ENCODE measurements around the gene CISTR. TPM values are rescaled to one million over a fixed set of nuclear protein-coding genes. Genes with fewer than 3 reads are reported as not detected.
A peak's percentile ranks its signal among the peaks of the same experiment; 100 is the strongest.

Gene CISTR
- total RNA-seq, 1 experiment from 2014 or later, result not detected

DNA sequence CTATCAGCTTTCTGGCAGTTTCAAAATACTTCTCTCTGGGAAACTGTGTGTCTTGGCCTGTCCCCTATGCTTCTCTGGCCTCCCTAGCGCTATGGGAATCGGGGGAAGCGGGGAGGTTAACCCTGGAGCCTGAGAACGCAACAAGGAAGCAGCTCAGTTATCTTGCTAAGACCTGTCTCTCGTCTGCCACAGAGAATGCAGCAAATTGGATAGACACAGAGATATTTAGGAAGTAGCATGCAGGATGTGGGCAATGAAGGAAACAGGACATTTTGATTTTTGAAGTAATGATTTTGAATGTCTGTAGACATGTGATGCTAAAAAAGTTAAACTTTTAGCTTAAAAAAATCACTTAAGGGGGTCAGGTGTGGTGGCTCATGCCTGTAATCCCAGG is 18.0 kb downstream of the CISTR start:
- H3K4me3 Mint-ChIP-seq (ENCODE audit: unreplicated experiment), result no peak overlapping the region
- ChIA-PET CTCF (interaction anchor here (0.5 to 18.8 kb wide), 7 partner anchors 9 to 459 kb away, joined by 3 to 411 read pairs (median 4); no protein-coding TSS in a partner anchor), POLR2A (interaction anchor here (0.7 to 1.6 kb wide), 4 partner anchors 9 to 13 kb away, joined by 3 to 6 read pairs (median 4); no protein-coding TSS in a partner anchor)
- H3K27ac Mint-ChIP-seq (ENCODE audit: low read depth, unreplicated experiment), result no peak overlapping the region
- no TSS peak for BruUV-seq (replicated peaks)
- TF ChIP-seq, protein P1, sequence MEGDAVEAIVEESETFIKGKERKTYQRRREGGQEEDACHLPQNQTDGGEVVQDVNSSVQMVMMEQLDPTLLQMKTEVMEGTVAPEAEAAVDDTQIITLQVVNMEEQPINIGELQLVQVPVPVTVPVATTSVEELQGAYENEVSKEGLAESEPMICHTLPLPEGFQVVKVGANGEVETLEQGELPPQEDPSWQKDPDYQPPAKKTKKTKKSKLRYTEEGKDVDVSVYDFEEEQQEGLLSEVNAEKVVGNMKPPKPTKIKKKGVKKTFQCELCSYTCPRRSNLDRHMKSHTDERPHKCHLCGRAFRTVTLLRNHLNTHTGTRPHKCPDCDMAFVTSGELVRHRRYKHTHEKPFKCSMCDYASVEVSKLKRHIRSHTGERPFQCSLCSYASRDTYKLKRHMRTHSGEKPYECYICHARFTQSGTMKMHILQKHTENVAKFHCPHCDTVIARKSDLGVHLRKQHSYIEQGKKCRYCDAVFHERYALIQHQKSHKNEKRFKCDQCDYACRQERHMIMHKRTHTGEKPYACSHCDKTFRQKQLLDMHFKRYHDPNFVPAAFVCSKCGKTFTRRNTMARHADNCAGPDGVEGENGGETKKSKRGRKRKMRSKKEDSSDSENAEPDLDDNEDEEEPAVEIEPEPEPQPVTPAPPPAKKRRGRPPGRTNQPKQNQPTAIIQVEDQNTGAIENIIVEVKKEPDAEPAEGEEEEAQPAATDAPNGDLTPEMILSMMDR (IDR thresholded peaks at IDR 0.05; ENCODE audit: unreplicated experiment), result no peak
- H3K4me1 Mint-ChIP-seq (ENCODE audit: insufficient read depth, unreplicated experiment), result peaks cover 4% of the 10 kb centered on the region
- H3K27me3 Mint-ChIP-seq (ENCODE audit: insufficient read depth, unreplicated experiment), result peaks cover 6% of the 10 kb centered on the region
- intact Hi-C loops (cut with micrococcal nuclease), result no loop called here
- no peaks in the 10 kb centered on the region for H3K36me3 Mint-ChIP-seq (ENCODE audit: insufficient read depth, unreplicated experiment)
- H3K9me3 Mint-ChIP-seq (ENCODE audit: unreplicated experiment), result no peaks in the 10 kb centered on the region
- DNase-seq (ENCODE audit: unreplicated experiment), result no peak

DNA sequence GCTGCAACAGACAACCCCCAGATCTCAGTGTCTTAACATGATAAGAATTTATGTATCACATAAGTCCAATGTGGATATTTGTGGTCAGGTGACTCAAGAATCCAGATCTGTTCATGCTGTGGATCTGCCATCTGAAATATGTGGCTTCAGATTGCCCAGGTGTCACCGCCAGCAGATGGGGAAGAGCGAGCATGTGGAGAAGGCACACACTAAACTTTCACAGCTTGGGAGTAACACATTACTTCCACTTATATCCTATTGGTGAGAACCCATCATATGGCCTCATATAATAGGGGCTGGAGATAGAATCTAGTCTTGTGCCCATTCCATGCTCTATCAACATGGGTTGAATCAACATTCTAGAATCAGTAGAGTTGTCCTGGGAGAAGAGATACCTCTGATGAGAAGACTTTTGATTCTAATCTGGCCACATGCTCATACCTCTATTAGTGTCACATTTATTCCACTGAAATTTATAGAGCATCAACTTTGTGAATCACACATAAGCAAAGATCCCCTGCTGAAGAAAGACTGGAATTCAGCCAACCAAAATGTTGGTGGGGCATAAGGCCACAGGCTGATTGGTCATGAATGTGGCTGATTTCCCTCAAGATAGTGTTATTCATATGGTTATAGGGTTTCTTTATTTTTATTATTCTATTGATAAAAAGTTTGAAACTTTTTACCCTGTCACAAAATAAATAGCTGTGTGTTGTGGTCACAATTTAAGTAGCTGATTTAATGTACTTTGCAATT is 18.6 kb downstream of the CISTR start:
- peaks cover 4% of the 10 kb centered on the region for H3K4me1 Mint-ChIP-seq (ENCODE audit: insufficient read depth, unreplicated experiment)
- DNase-seq (ENCODE audit: unreplicated experiment), result peak; percentile 27
- ChIA-PET CTCF (interaction anchor here (0.7 to 18.8 kb wide), 5 partner anchors 10 to 56 kb away, joined by 3 to 411 read pairs (median 4); no protein-coding TSS in a partner anchor), POLR2A (interaction anchor here (1.0 to 1.6 kb wide), 2 partner anchors 9 to 11 kb away, joined by 3 to 4 read pairs; no protein-coding TSS in a partner anchor)
- H3K4me3 Mint-ChIP-seq (ENCODE audit: unreplicated experiment), result no peak overlapping the region
- TF ChIP-seq, protein P1 (IDR thresholded peaks at IDR 0.05; ENCODE audit: unreplicated experiment), result no peak
- no peaks in the 10 kb centered on the region for H3K36me3 Mint-ChIP-seq (ENCODE audit: insufficient read depth, unreplicated experiment)
- intact Hi-C loops (cut with micrococcal nuclease), result no loop called here
- no peaks in the 10 kb centered on the region for H3K9me3 Mint-ChIP-seq (ENCODE audit: unreplicated experiment)
- no TSS peak for BruUV-seq (replicated peaks)
- peaks cover under 1% of the 10 kb centered on the region for H3K27me3 Mint-ChIP-seq (ENCODE audit: insufficient read depth, unreplicated experiment)
- no peak overlapping the region for H3K27ac Mint-ChIP-seq (ENCODE audit: low read depth, unreplicated experiment)

DNA sequence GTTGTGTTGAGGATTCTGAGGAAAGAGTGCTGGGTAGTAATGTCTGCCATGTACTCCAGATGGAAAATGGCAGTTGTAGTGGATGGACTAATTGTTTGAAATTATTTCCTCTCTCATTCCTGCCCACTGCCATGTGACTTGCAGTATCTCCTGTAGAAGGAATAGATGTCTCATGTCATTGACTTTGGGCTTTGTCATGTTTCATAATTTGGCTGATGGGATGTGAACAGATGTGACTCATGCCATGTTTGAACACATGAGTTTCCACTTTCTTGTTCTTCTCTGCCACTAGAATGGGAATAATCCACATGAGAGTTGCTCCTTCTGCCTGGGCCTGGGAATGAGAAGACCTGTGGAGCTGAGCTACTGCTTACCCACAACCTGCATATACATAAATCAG is 22.1 kb downstream of the CISTR start:
- peaks cover 15% of the 10 kb centered on the region for H3K4me1 Mint-ChIP-seq (ENCODE audit: insufficient read depth, unreplicated experiment)

DNA sequence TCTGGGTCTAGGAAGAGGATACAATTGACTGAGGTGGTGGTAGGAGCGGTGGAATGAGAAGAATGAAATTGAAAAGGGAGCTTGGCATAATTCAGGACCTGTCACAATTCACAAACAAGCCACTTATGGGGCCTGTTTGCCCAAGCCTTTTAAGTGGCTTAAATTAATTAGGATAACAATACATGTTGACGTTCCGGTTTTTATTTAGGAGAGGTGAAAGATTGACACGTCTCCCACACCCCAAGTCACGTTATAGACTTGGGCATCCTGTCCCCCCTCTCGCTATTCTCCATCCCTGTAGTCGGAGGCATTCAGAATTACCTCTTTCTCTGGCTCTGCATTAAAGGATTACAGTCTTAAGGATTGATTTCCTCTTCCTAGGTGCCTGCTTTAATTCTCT is 23.6 kb downstream of the CISTR start:
- Mint-ChIP-seq H3K4me3 (ENCODE audit: unreplicated experiment) (peak overlapping the region; percentile 95), H3K9me3 (ENCODE audit: unreplicated experiment) (no peaks in the 10 kb centered on the region), H3K27me3 (ENCODE audit: insufficient read depth, unreplicated experiment) (no peaks in the 10 kb centered on the region), H3K4me1 (ENCODE audit: insufficient read depth, unreplicated experiment) (peaks cover 15% of the 10 kb centered on the region), H3K36me3 (ENCODE audit: insufficient read depth, unreplicated experiment) (peaks cover 13% of the 10 kb centered on the region), H3K27ac (ENCODE audit: low read depth, unreplicated experiment) (peak overlapping the region; percentile 99)
- TF ChIP-seq, protein P1 (IDR thresholded peaks at IDR 0.05; ENCODE audit: unreplicated experiment), result no peak
- intact Hi-C loops (cut with micrococcal nuclease), result no loop called here
- CTCF ChIA-PET, result interaction anchor here (0.5 to 18.8 kb wide), 7 partner anchors 15 to 486 kb away, joined by 3 to 411 read pairs (median 4); no protein-coding TSS in a partner anchor
- POLR2A ChIA-PET, result interaction anchor here (0.8 to 4.4 kb wide), 16 partner anchors 9 to 397 kb away, joined by 3 to 29 read pairs (median 6); partner anchors contain the start of genes ATP5MC2, HOXC9 and TARBP2
- no peak for DNase-seq (ENCODE audit: unreplicated experiment)
- no TSS peak for BruUV-seq (replicated peaks)

More for the DNA sequence above, 22.1 kb downstream of the CISTR start:
- ChIA-PET POLR2A (interaction anchor here (0.9 to 3.6 kb wide), 2 partner anchors 229 to 271 kb away, joined by 3 to 13 read pairs; partner anchors contain the start of gene TARBP2), CTCF (interaction anchor here (0.9 to 18.8 kb wide), 5 partner anchors 8 to 35 kb away, joined by 3 to 411 read pairs (median 5); no protein-coding TSS in a partner anchor)
- Mint-ChIP-seq H3K27ac (ENCODE audit: low read depth, unreplicated experiment) (no peak overlapping the region), H3K4me3 (ENCODE audit: unreplicated experiment) (no peak overlapping the region), H3K36me3 (ENCODE audit: insufficient read depth, unreplicated experiment) (peaks cover under 1% of the 10 kb centered on the region), H3K27me3 (ENCODE audit: insufficient read depth, unreplicated experiment) (no peaks in the 10 kb centered on the region), H3K9me3 (ENCODE audit: unreplicated experiment) (no peaks in the 10 kb centered on the region)
- intact Hi-C loops (cut with micrococcal nuclease), result no loop called here
- BruUV-seq (replicated peaks), result no TSS peak
- TF ChIP-seq, protein P1 (IDR thresholded peaks at IDR 0.05; ENCODE audit: unreplicated experiment), result no peak
- no peak for DNase-seq (ENCODE audit: unreplicated experiment)

Data from MCF 10A (cell line).